Measurements from ENCODE around the gene NTF4.

The NTF4 gene, protein sequence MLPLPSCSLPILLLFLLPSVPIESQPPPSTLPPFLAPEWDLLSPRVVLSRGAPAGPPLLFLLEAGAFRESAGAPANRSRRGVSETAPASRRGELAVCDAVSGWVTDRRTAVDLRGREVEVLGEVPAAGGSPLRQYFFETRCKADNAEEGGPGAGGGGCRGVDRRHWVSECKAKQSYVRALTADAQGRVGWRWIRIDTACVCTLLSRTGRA

DNA sequence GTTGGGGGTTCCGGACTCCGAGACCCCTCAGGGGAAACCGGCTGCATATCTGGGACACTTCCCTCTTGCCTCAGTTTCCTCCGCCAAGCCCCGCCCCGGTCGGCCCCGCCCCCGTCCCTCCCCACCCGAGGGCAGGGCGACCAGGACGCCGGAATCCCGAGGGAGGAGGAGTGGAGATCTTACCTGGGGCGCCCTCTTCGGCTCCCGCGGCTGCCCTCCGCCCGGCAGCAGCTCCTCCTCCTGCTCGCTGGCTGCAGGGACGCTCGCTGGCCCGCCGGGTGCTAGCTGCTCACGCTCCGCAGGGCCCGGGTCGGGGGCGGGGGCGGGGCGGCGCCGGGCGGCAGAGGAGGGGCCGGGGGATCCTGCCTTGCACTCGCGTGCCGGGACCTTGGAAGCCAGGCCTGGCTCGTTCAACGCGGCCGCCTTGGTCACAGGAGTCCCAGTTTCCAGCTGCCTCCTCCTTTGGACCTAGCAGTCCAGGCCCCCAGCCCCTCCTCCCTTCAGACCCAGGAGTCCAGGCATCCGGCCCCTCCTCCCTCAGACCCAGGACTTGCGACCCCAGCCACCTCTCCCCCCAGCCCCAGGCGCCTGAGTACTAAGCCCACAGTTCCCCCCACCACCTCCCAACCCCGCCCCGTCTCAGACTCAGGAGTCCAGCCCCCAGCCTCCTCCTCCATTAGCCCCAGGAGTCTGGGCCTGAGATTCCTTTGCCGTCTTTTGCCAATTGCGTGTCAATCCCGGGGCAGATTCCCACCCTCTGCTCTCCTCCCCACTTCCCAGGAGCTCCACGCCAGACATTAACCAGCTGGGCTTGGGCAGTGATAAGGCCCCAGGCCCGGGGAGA lies at the start of gene NTF4:
Gene NTF4 (minus strand): TSS at position 51 of the 844 bp plus-strand sequence. CDS start 2,821 bp downstream, outside the sequence.
- DNase-seq (ENCODE audit: low read depth), result no peak

DNA sequence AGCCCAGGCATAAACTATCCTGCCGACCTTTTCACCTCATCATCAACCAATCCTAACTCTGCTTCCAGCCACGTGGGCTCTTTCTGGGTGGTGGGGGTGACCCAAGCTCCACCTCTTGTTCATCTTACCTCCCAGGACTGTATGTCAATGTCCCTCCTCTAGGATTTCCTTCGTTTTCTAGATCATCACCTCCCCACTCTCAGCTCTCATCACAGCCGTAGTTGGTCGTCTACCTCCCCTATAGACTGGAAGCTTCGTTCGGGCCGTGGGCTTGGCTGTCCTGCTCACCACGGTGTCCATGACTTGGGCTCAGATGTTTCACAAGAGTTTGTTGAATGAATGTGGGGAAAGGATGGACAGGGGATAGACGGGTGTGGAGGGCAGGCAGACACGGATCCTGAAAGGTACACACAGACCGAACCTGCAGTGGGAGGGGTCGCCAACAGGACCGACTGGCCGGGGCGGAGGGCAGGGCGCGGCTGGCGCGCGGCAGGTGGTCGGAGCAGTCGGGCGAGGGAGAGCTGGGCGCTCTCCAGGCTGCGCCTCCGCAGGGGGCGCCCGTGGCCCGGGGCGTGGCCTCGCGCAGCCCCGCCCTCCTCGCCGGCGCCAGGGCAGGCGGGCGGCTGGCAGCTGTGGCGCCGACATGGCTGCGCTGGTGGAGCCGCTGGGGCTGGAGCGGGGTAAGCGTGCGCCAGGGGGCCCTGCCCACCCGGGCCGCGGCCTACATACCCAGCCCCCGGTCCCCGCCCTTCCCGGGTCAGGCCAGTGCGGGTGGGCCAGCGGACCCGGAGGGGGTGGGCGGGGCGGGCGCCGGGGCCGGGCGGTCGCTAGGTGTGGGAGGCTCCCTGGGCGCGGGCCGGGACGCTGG lies 49.4 kb upstream of the NTF4 start, which contains the start of gene LIN7B:
Gene LIN7B (plus strand): TSS at position 609 of the 868 bp plus-strand sequence. CDS start 35 bp downstream, at position 644.
- peak; percentile 64 for DNase-seq (ENCODE audit: low read depth)

DNA sequence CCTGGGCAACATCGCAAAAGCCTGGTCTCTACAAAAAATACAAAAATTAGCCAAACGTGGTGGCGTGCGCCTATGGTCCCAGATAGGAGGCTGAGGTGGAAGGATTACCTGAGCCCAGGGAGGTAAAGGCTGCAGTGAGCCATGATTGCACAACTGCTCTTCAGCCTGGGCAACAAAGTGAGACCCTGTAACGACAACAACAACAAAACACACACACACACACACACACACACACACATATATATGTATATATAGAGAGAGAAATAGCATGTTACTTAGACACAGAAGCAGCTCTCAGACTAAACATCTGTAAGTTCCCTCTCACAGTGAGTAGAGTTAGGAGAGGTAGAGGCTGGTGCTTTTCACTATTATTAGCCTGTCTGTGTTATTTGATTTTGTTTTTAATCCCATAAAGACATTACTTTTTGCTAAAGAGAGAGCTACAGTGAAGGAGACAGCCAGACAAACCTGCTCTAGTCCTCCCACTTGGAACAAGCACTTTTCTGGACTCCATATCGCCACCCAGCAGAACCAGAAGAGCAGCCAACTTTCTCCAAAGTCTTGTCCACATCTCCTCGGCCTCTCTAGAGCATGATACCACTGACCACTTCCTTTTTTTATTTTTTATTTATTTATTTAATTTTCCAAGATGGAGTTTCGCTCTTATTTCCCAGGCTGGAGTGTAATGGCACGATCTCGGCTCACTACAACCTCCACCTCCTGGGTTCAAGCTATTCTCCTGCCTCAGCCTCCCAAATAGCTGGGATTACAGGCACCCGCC lies 46.8 kb upstream of the NTF4 start:
- no peak for DNase-seq (ENCODE audit: low read depth)

- no peak for DNase-seq (ENCODE audit: low read depth)
Observed at GRCh38 chr19:49110567-49110966, 45.9 kb upstream of the NTF4 start.

GRCh38 chr19:49109569-49110233 lies 45.1 kb upstream of the NTF4 start:
- no peak for DNase-seq (ENCODE audit: low read depth)

DNA sequence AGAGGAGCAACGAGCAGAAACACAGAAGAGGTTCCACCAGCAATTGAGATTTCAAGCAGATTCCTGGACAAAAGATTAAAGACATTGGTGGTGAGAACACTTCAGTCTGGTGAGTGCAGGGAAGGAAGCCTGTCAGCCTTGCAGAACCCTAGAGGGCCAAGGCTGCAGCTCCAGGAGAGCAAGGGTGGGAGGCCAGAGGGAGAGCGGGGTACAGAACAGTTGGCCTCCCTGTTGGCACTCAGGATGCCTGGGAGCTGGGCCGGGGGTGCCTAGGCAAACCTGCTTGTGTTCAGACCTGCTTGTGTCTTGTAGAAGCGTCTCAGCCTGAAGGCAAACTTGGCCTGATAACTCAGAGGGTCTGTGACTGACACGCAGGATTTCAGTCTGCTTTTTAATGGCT lies 44.4 kb upstream of the NTF4 start:
- no peak for DNase-seq (ENCODE audit: low read depth)

- no peak for DNase-seq (ENCODE audit: low read depth)
Observed at GRCh38 chr19:49107625-49108459, 43.2 kb upstream of the NTF4 start.

- DNase-seq (ENCODE audit: low read depth), result peak; percentile 45
Observed at GRCh38 chr19:49106648-49107135, 42.1 kb upstream of the NTF4 start.

DNA sequence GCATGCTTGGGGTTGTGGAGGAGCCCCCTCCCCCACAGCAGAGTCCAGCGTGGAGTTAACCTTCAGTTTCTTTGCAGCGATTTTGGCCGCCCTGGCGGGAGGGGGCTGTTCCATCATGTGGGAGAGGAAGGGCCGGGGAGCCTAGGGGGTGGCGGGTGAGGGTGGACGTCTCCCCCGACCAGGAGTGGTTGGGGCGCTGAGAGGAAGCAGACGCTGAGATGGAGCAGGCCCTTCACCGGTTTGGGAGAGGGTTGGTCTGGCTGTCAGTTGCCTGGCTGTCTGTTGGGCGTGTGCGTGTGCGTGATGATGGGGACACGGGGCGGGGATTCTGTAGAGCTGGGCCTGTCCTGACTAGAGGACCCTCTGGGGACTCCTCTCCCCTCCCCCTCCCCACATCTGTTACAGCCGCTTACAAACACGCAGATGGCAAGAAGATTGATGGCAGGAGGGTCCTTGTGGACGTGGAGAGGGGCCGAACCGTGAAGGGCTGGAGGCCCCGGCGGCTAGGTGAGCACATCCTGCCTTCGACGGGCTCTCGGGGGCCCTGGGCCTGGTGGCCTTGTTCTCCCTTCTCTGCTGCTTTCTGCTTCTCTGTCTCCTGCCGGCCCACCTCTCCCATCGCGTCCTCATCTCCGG lies 39.7 kb upstream of the NTF4 start:
- no peak for DNase-seq (ENCODE audit: low read depth)

DNA sequence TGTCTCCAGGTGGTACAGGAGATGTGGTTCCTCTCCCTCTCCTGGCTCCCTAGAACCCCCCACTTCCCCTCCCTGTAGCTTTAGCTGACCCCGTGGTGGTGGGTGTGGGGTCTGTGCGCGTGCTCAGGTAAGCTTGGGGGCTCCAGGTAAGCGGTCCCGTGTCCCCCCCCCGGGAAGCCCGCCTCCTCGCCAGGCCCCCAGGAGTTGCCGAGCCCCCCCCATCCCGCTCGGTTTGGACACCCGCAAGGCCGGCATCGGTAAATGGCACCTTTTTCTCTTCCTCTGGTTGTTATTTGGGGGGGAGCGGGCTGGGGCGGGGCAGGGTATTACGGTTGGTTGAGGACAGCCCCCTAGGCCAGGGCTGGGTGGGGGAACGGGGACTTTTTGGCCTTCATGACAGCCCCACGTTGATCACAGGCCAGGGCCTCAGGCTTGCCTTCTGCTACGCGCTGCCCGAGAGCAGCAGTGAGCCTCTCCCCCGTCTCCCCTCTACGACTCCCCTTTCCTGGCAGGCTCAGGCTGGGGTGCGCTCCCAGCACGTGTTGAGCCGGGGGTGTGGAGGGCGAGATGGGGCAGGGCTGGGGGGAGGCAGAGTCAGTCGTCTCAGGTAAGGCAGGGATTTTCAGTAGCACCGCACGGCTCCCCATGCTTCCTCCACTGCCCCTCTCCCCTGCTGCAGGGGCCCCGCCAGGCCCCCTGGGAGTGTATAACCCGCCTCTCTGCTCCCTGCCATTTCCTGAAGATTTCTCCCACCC lies 38.9 kb upstream of the NTF4 start:
- no peak for DNase-seq (ENCODE audit: low read depth)

DNA sequence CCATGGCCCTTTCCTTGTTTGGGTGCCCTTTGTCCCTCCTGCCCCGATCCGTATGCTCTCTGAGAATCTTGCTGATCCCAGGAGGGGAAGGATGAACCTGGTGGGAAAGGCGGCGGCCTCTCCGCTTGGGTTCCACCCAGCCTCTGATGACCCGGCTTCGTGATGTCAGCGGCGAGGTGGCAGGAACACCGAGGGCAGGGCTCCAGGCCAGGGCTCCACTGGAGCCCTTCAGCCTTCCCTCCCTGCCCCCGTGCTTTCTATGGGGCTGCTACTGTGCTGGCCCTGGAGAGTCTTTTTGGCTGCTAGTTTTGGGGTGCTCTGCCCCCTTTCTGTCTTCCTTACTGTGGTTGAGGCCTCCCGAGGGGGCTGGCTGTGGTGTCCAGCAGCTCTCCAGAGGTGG lies 37.7 kb upstream of the NTF4 start:
- DNase-seq (ENCODE audit: low read depth), result no peak

- no peak for DNase-seq (ENCODE audit: low read depth)
Observed at GRCh38 chr19:49101160-49101559, 36.5 kb upstream of the NTF4 start.

- DNase-seq (ENCODE audit: low read depth), result no peak
Observed at GRCh38 chr19:49098795-49099194, 34.2 kb upstream of the NTF4 start.

GRCh38 chr19:49097453-49098288 lies 33.1 kb upstream of the NTF4 start:
- peak; percentile 58 for DNase-seq (ENCODE audit: low read depth)

DNA sequence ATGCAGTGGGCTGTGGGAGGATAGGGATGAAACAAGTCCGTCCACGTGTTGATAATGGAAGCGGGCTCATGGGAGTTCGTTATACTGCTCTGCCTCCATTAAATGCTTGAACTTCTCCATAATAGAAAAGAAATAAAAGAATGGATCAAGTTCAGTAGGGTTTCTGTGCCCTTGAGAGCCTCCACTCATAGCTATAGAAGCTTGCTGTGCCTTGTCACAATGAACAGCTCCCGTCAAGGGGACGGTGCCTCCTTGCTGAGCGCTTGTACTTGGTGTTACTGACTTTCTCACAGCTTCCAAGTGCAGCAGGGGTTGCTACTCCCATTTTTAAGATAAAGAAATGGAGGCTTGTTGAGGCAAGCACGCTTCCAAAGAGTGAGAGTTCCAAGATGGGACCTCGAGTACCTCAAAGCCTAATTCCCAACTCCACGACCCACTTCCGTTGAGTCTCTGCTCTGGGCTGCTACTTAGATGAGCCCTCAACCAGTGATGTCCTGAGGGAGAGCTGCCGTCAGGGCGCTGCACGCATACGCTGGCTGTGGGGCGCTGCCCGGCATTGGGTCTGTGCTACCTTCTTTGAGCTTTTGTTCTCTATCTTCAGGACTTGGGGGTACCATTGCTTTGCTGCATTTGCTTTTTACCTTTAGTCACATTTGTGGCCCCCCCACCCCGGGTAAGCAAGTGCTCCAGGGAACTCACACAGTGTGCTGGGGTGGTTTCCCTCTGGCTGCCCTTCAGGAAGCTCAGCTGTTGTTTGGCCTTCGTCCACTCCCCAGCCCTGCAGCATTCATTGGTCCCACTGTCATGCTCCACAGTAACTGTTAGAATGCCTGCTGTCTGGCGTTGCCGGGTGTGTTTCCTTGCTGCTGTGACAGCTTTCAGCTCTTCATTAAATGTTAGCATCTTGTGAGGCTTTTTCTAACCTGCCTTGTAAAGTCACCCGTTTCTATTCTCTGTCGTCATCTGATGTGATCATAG lies 30.2 kb upstream of the NTF4 start:
- no peak for DNase-seq (ENCODE audit: low read depth)

GRCh38 chr19:49092686-49093085 lies 28.1 kb upstream of the NTF4 start:
- no peak for DNase-seq (ENCODE audit: low read depth)
